Activated CD4-positive, CD25-positive, alpha-beta regulatory T cell treated with anti-CD3 and anti-CD28 coated beads, Interleukin-2, amount 50 U/mL, for 24 hours (primary cell): ENCODE data around the gene EML2.
"Not testable (repeated sequence)": the region's sequence is repeated elsewhere in the genome, so short reads cannot be mapped to it uniquely, and the experiment has no call there.

ENCODE experiments used
- ATAC-seq, 2 donors: fragments of 150-1000 bp; cut with Tn5 transposase; one replicate each; pipeline ENCODE4 v1.10.0; 2021; ENCODE audit warnings: mild to moderate bottlenecking in 1 of 2, moderate library complexity in 1 of 2

The EML2 gene, protein sequence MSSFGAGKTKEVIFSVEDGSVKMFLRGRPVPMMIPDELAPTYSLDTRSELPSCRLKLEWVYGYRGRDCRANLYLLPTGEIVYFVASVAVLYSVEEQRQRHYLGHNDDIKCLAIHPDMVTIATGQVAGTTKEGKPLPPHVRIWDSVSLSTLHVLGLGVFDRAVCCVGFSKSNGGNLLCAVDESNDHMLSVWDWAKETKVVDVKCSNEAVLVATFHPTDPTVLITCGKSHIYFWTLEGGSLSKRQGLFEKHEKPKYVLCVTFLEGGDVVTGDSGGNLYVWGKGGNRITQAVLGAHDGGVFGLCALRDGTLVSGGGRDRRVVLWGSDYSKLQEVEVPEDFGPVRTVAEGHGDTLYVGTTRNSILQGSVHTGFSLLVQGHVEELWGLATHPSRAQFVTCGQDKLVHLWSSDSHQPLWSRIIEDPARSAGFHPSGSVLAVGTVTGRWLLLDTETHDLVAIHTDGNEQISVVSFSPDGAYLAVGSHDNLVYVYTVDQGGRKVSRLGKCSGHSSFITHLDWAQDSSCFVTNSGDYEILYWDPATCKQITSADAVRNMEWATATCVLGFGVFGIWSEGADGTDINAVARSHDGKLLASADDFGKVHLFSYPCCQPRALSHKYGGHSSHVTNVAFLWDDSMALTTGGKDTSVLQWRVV

GRCh38 chr19:45638930-45639729, at the start of gene EML2:
EML2 (minus strand) TSS chr19:45639397; CDS start chr19:45639376, 21 bp downstream.
- ATAC-seq, result no peak

- no peak for ATAC-seq
Observed at GRCh38 chr19:45687599-45687998, 48.4 kb upstream of the EML2 start.

- not testable (repeated sequence) for ATAC-seq
Observed at GRCh38 chr19:45685045-45685444, 45.8 kb upstream of the EML2 start.

DNA sequence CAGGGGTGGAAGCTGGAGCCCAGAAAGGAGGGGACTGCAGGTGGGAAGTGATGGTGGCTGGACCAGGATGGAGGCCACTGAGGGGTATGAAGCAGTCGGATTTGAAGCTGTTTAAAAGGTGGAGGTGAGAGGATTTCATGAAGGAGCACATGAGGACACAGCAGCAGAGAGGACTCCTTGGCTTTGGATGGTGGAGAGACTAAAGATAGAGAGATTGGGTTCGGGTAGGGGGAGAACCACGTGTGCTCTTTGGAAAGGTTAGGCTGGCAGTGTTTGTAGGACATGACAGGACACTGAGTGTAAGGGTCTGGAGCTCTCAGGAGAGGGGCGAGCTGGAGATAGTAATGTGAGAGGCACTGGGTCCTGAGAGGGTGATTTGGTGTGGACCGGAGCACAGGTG, 43.7 kb upstream of the EML2 start:
- ATAC-seq, result no peak

DNA sequence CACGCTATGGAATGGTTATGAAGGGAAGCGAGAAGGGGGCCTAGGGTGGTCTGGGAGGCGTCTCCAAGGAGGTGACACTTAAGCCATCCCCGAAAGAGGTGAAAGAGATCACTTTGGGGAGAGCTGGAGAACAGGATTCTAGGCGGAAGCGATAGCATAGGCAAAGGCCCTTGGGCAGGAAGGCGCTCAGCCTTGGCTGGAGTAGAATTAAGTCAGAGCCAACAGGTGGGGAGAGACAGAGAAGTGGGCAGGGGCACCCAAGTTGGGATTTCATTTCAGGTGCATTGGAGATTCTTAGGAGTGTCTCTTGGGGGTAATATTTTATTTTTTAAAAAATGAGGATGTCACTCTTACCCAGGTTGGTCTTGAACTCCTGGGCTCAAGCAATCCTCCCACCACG, 42.9 kb upstream of the EML2 start:
- no peak for ATAC-seq

GRCh38 chr19:45681391-45682015, 42.3 kb upstream of the EML2 start:
- ATAC-seq, result peak; percentile 79 to 81

DNA sequence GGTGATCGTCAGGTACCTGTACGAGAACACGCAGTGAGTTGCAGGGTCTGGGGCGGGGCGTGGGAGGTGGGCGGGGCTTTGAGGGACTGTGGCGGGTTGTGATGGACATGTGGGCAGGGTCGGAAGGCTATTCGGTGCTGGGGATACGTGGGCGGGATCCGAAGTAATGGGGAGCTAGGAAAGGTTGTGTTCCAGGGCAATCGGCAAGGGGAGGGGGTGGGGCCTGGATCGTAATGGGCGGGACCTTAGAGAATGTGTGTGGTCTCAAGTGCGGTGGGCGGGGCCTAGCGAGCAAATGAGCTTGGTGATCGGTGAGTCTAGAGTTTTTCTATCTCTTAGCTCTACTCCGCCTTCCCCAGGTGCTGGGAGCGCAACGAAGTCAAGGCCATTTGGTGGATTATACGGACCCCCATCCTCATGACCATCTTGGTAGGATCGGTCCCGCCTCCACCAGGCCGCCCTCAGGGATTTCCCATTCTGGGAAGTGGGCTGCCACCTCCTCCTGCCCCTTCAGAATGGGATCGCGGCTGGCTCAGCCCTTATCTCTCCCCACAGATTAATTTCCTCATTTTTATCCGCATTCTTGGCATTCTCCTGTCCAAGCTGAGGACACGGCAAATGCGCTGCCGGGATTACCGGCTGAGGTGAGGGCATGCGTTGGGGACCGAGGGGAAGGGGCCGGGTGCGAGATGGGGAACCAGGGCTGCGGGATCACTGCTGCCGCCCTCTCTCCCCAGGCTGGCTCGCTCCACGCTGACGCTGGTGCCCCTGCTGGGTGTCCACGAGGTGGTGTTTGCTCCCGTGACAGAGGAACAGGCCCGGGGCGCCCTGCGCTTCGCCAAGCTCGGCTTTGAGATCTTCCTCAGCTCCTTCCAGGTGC, 38.4 kb upstream of the EML2 start:
- peak; percentile 61 to 66 for ATAC-seq

DNA sequence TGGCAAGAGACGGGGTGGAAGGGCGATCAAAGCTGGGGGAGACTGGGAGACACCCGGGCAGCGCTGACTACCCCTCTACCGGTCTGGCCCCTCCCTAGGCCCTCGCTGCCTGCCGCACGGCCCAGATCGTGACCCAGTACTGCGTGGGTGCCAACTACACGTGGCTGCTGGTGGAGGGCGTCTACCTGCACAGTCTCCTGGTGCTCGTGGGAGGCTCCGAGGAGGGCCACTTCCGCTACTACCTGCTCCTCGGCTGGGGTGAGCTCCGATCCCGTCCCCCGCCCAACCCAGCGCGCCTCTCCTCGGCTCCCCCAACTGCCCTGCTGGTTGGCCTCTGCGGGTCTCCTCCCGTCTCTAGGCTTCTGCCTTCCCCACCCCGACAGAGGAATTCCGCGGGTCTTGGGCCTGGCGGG, 37.7 kb upstream of the EML2 start:
- peak; percentile 55 to 57 for ATAC-seq

- no peak for ATAC-seq
Observed at GRCh38 chr19:45674946-45675345, 35.7 kb upstream of the EML2 start.

DNA sequence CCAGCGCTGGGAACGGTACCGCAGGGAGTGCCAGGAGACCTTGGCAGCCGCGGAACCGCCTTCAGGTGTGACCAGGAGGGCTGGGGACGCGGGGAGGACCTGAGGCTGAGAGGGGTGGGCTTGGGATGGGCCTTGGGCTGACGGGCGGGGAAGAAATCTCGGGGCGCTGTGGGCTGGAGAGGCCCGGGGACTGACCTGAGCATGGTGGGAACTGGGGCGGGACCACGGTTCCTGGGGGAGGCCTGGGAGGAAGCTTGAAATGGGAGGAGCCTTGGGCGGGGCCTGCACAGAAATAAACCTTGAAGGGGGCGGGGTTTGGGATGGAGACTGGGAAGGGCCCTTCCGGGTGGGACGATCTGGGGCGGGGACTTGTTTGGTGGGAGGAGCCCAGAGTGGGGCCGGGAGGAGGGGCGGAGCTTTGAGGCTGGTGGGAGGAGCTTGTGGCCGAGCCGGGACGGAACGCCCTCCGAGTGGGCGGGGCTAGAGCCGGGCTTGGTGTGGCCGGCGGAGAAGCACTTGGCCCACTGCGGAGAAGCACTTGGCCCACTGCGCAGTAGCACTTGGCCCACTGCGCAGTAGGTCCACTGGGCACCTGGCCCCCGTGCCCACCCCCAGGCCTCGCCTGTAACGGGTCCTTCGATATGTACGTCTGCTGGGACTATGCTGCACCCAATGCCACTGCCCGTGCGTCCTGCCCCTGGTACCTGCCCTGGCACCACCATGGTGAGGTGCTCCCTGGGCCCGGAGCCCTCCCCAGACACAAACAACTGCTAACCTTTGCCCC, 31.7 kb upstream of the EML2 start:
- ATAC-seq, result no peak

GRCh38 chr19:45668342-45668871, 29.2 kb upstream of the EML2 start:
- ATAC-seq, result no peak

DNA sequence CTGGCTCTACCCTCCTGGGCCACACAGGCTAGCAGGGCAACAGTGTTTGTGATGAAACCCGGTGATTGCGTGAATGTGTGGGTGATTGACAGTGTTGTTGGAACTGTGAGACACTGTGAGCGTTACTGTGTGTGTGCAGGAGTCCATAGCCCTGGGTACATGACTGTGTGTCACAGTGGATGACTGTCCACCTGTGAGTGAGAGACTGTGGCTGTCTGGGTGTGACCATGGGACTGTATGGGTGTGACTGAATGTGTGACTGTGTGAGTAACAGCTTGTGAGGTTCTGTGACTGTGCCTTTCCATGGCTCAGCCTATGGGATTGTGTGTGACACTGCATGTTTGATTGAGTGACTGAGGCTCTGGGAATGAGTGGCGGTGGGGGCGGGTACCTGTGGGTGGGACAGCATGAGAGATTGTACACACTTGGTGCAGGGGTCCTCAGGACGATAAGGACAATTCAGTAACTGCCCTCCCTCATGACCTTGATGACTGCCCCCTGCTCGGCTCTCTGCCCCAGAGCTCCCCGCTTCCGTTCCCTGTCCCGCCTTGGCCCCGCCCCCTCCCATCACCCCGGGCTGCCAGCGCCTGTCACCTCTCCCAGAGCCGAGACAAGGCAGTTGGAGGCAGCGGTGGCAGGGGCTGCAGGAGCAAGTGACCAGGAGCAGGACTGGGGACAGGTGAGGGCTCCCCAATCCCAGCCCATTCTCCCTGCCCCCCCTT, 28.6 kb upstream of the EML2 start, which contains the start of gene GIPR:
TSS of gene GIPR (plus strand) at position 602 of the 722 bp plus-strand sequence. CDS start 1,300 bp downstream, outside the sequence.
- peak; percentile 97 to 98 for ATAC-seq

GRCh38 chr19:45664575-45664974, 25.4 kb upstream of the EML2 start:
- no peak for ATAC-seq

DNA sequence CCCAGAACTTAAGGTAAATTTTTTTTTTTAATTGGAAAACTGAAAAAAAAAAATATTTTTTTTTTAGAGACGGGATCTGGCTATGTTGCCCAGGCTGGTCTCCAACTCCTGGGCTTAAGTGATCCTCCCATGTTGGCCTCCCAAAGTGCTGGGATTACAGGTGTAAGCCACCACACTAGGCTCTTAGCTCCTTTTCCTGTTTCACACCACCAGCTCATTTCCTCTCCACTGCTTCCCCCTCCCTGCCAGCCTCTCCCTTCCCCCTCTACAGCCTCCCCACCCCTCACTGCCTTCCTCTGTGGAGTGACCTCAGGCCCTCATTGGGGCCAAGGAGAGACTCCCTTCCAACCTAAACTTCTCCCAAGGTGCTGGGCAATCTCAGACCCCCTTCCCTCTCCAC, 24.6 kb upstream of the EML2 start:
- ATAC-seq, result no peak

DNA sequence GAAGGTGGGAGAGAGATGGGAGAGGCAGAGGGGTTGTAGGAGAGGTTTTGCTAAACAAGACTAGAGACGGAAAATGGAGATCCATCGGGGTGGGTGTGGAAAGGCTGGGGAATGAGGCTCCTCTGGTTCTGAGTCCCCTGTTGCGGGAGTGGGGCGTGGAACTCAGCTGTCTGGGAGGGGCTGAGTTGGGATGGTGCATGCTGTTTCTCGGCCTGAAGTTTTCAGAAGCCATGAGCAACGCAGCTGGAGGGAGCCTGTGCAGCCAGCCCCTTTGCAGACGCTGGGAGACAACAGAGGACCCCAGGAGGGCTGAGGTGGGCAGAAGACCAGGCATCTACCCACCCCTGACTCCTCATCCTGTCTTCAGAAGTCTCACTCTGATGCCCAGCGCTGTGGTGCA, 21.4 kb upstream of the EML2 start:
- no peak for ATAC-seq

DNA sequence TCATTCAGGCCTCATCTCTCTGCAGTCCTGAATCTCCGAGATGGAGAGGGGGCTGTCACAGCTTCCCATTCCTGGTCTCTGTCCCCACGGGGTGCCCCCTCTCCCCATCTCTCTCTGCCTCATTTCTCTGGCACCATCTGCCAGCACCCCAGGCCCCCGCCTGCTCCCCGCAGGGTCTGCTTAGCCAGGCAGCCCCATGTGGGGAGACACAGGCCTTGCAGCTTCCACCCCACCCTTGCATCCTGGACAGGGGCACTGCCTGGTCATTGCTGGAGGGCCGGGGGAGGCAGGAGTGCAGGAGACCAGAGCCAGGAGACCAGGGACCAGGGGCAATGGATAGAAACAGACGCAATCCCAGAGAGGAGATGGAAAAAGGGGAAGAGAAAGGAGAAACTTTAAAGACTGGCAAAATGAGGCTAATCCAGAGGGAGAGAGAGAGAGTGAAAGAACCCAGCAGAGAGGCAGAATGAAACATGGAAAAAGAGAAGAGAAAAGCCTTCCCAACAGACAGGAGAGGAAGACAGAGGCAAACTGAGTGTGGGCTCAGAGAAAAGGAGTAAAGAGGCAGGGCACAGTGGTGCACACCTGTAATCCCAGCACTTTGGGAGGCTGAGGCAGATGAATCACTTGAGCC, 20.0 kb upstream of the EML2 start:
- ATAC-seq, result no peak

- ATAC-seq, result no peak
Observed at GRCh38 chr19:45657520-45658167, 18.4 kb upstream of the EML2 start.

DNA sequence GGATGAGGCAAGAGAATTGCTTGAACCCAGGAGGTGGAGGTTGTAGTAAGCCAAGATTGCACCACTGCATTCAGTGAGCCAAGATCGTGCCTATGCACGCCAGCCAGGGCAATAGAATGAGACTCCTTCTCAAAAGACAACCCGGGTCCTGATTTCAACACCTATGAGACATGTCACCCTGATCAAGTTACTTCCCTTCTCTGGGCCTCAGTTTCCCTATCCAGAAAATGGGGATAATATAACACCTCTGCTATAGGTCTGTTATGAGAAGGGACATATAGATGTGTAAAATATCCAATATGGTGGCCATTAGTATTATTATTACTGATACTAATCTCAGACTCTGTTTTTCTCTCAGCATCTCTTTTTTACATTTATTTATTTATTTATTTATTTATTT, 15.9 kb upstream of the EML2 start:
- no peak for ATAC-seq

- no peak for ATAC-seq
Observed at GRCh38 chr19:45653634-45654033, 14.4 kb upstream of the EML2 start.
